ENCODE results near the gene BICDL2.

BICDL2 gene

DNA sequence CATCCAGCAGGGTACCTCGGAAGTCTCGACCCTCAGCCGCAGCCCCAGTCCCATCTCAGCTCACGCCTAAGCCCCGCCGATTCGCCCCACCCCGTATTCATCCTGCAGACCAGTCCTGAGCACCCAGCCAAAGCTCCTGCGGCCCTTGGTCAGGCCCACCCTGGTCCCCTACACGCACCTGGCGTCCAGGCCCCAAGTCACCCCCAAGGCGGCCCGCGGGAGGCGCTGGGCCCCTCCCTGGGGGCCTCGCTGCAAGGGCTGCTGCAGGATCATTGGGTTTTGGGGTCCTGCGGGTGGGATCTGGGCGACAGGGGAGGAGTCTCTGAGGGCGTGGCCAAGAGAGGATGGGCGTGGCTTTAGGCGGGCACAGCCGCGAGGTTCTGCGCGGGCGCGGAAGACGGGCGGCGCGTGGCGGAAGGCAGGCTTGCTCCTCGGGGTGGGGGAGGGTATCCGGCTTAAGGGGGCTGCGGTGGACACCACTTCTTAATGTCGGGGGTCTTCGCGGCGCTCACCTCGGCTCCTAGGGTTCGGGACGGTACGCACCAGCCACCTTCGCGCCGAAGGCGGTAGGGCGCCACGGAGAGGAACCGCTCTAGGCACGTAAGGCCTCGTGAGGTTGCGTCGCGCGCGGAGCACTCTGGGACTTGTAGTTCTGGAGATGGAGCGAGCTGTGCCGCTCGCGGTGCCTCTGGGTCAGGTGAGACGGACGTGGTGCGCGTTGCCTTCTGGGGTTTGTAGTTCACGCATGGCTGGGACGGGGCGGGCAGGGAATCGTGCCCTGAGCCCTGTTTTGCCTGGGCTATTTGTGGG is 12.9 kb downstream of the BICDL2 start, which contains the start of the genes HCFC1R1 and THOC6:
TSS of gene HCFC1R1 (minus strand) at position 274 of the 810 bp plus-strand sequence. CDS start at position 273, 1 bp downstream.
TSS of gene THOC6 (plus strand) at position 367 of the 810 bp plus-strand sequence. CDS start at position 659, 292 bp downstream.
- TF ChIP-seq TAF1 (IDR thresholded peaks at IDR 0.05; ENCODE audit: borderline replicate concordance, insufficient read depth, low read length) (0 out of 2 replicates have a peak, but pooled peaks have one; percentile 42), POLR2AphosphoS5 (IDR thresholded peaks at IDR 0.05; ENCODE audit: low read depth, low read length) (peak; percentile 82), SIN3A (IDR thresholded peaks at IDR 0.05; ENCODE audit: borderline replicate concordance, insufficient read depth, low read length) (peak; percentile 20; the same call in 1 of the 2 replicates), FOXP2 (optimal IDR thresholded peaks at IDR 0.05; ENCODE audit: borderline replicate concordance, extremely low read depth, extremely low read length, insufficient read depth) (no peak)
- TF ChIP-seq, protein P1, sequence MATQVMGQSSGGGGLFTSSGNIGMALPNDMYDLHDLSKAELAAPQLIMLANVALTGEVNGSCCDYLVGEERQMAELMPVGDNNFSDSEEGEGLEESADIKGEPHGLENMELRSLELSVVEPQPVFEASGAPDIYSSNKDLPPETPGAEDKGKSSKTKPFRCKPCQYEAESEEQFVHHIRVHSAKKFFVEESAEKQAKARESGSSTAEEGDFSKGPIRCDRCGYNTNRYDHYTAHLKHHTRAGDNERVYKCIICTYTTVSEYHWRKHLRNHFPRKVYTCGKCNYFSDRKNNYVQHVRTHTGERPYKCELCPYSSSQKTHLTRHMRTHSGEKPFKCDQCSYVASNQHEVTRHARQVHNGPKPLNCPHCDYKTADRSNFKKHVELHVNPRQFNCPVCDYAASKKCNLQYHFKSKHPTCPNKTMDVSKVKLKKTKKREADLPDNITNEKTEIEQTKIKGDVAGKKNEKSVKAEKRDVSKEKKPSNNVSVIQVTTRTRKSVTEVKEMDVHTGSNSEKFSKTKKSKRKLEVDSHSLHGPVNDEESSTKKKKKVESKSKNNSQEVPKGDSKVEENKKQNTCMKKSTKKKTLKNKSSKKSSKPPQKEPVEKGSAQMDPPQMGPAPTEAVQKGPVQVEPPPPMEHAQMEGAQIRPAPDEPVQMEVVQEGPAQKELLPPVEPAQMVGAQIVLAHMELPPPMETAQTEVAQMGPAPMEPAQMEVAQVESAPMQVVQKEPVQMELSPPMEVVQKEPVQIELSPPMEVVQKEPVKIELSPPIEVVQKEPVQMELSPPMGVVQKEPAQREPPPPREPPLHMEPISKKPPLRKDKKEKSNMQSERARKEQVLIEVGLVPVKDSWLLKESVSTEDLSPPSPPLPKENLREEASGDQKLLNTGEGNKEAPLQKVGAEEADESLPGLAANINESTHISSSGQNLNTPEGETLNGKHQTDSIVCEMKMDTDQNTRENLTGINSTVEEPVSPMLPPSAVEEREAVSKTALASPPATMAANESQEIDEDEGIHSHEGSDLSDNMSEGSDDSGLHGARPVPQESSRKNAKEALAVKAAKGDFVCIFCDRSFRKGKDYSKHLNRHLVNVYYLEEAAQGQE (IDR thresholded peaks at IDR 0.05; ENCODE audit: insufficient read depth in 1 of 2, low read depth in 2 of 2, low read length in 2 of 2) = no peak

DNA sequence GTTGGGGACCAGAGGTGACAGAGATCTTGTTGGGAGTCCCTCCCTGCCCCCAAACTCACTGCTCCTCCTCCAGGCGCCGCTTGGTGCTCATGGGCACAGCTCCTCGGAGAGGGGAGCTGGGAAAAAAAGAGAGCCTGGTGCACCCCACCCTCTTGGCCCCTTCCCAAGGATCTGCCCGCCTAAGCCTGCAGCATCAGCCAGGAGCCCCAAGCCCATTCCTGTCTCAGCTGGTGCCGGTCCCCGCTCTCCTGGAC is 13.4 kb downstream of the BICDL2 start:
- TF ChIP-seq POLR2AphosphoS5 (IDR thresholded peaks at IDR 0.05; ENCODE audit: low read depth, low read length) = no peak
- TF ChIP-seq TAF1 (IDR thresholded peaks at IDR 0.05; ENCODE audit: borderline replicate concordance, insufficient read depth, low read length) = no peak; the same call in 1 of the 2 replicates
- TF ChIP-seq FOXP2 (optimal IDR thresholded peaks at IDR 0.05; ENCODE audit: borderline replicate concordance, extremely low read depth, extremely low read length, insufficient read depth) = no peak
- TF ChIP-seq SIN3A (IDR thresholded peaks at IDR 0.05; ENCODE audit: borderline replicate concordance, insufficient read depth, low read length) = no peak
- TF ChIP-seq, protein P1 (IDR thresholded peaks at IDR 0.05; ENCODE audit: insufficient read depth in 1 of 2, low read depth in 2 of 2, low read length in 2 of 2) = no peak

DNA sequence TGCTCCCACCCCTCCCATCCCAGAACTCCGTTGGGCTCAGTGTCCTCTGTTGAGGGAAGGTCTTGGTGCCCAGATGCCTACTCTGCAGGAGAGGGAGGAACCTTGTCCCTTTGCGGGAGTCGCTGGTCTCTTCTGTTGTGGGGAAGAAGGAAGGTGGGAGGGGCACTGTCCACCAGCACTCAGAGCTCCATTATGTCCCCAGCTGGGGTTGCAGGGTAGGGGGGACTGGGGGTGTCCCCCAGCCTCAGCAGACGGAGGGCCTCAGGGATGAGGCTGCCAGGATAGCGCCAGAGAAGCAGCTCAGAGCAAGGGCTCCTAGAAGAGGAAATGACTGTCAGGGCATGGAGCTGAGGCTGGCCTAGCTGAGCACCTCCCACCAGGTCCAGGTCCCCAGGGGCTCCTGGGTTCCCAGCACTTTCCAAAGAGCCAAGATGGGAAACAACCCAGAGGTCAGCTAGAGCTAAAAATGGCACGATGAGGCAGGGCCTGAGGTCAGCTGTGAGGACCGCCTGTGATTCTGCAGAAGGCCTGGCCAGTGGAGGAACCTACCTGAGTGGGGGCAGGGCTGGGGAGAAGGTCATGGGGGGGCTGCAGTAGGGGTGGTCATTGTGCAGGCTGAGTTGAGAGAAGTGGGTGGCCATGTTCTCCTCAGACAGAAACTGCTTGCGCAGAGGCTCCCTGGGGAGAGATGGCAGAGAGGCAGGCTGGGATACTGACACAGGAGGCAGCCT is 13.9 kb downstream of the BICDL2 start:
- no peak for TF ChIP-seq TAF1 (IDR thresholded peaks at IDR 0.05; ENCODE audit: borderline replicate concordance, insufficient read depth, low read length)
- TF ChIP-seq SIN3A (IDR thresholded peaks at IDR 0.05; ENCODE audit: borderline replicate concordance, insufficient read depth, low read length) = no peak
- TF ChIP-seq, protein P1 (IDR thresholded peaks at IDR 0.05; ENCODE audit: insufficient read depth in 1 of 2, low read depth in 2 of 2, low read length in 2 of 2) = no peak
- no peak; the same call in 1 of the 2 replicates for TF ChIP-seq POLR2AphosphoS5 (IDR thresholded peaks at IDR 0.05; ENCODE audit: low read depth, low read length)
- no peak for TF ChIP-seq FOXP2 (optimal IDR thresholded peaks at IDR 0.05; ENCODE audit: borderline replicate concordance, extremely low read depth, extremely low read length, insufficient read depth)

DNA sequence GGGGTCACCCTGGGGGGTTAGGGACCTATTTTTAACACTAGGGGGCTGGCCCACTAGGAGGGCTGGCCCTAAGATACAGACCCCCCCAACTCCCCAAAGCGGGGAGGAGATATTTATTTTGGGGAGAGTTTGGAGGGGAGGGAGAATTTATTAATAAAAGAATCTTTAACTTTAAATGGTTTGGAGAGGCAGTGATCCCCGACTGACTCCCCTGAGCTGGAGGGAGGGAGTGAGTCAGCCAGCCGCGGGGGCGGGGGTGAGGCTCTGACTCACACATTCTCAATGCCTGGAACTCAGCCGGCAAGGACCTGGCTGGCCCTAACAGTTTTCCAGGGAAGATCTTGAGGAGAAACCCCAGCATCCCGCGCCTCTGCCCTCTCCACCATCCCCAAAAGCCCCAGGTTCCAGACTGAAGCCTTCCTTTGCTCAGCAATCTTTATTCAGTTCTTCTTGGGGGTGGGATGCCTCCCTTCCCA is 14.5 kb downstream of the BICDL2 start:
- TF ChIP-seq SIN3A (IDR thresholded peaks at IDR 0.05; ENCODE audit: borderline replicate concordance, insufficient read depth, low read length) (no peak; the same call in 1 of the 2 replicates), FOXP2 (optimal IDR thresholded peaks at IDR 0.05; ENCODE audit: borderline replicate concordance, extremely low read depth, extremely low read length, insufficient read depth) (no peak), TAF1 (IDR thresholded peaks at IDR 0.05; ENCODE audit: borderline replicate concordance, insufficient read depth, low read length) (no peak), POLR2AphosphoS5 (IDR thresholded peaks at IDR 0.05; ENCODE audit: low read depth, low read length) (no peak; the same call in 1 of the 2 replicates)
- TF ChIP-seq, protein P1 (IDR thresholded peaks at IDR 0.05; ENCODE audit: insufficient read depth in 1 of 2, low read depth in 2 of 2, low read length in 2 of 2) = no peak

Data from PFSK-1 (cell line).